Measurements from ENCODE around the gene CYP2W1.
A peak's percentile ranks its signal among the peaks of the same experiment; 100 is the strongest.

CYP2W1 gene

GRCh38 chr7:1022801-1023465 lies 40.0 kb downstream of the CYP2W1 start:
- Histone ChIP-seq H3K27me3 (ENCODE audit: control insufficient read depth, insufficient read depth, low read length) (no peaks in the 10 kb centered on the region), H3K4me1 (ENCODE audit: control insufficient read depth, insufficient read depth, low read length) (peaks cover 8% of the 10 kb centered on the region), H3K4me3 (ENCODE audit: low read length) (no peak overlapping the region), H3K36me3 (ENCODE audit: control insufficient read depth, insufficient read depth, low read length) (no peaks in the 10 kb centered on the region), H3K9me3 (ENCODE audit: control insufficient read depth, low read length) (no peaks in the 10 kb centered on the region), H3K9ac (ENCODE audit: low read length) (no peak overlapping the region)

- Histone ChIP-seq H3K9ac (ENCODE audit: low read length) (no peak overlapping the region), H3K27me3 (ENCODE audit: control insufficient read depth, insufficient read depth, low read length) (no peaks in the 10 kb centered on the region), H3K4me3 (ENCODE audit: low read length) (no peak overlapping the region), H3K36me3 (ENCODE audit: control insufficient read depth, insufficient read depth, low read length) (no peaks in the 10 kb centered on the region), H3K4me1 (ENCODE audit: control insufficient read depth, insufficient read depth, low read length) (peaks cover 18% of the 10 kb centered on the region), H3K9me3 (ENCODE audit: control insufficient read depth, low read length) (no peaks in the 10 kb centered on the region)
Observed at GRCh38 chr7:1024331-1024841, 41.4 kb downstream of the CYP2W1 start.

- H3K9me3 ChIP-seq (ENCODE audit: control insufficient read depth, low read length) = no peaks in the 10 kb centered on the region
- no peaks in the 10 kb centered on the region for H3K36me3 ChIP-seq (ENCODE audit: control insufficient read depth, insufficient read depth, low read length)
- no peak overlapping the region for H3K9ac ChIP-seq (ENCODE audit: low read length)
- peaks cover 20% of the 10 kb centered on the region for H3K4me1 ChIP-seq (ENCODE audit: control insufficient read depth, insufficient read depth, low read length)
- H3K27me3 ChIP-seq (ENCODE audit: control insufficient read depth, insufficient read depth, low read length) = no peaks in the 10 kb centered on the region
- no peak overlapping the region for H3K4me3 ChIP-seq (ENCODE audit: low read length)
Observed at GRCh38 chr7:1024876-1025742, 42.1 kb downstream of the CYP2W1 start.

- Histone ChIP-seq H3K4me3 (ENCODE audit: low read length) (no peak overlapping the region), H3K9me3 (ENCODE audit: control insufficient read depth, low read length) (no peaks in the 10 kb centered on the region), H3K27me3 (ENCODE audit: control insufficient read depth, insufficient read depth, low read length) (no peaks in the 10 kb centered on the region), H3K9ac (ENCODE audit: low read length) (no peak overlapping the region), H3K4me1 (ENCODE audit: control insufficient read depth, insufficient read depth, low read length) (peaks cover 20% of the 10 kb centered on the region), H3K36me3 (ENCODE audit: control insufficient read depth, insufficient read depth, low read length) (no peaks in the 10 kb centered on the region)
Observed at GRCh38 chr7:1025743-1026581, 43.0 kb downstream of the CYP2W1 start.

GRCh38 chr7:1026721-1027161 lies 43.8 kb downstream of the CYP2W1 start:
- Histone ChIP-seq H3K36me3 (ENCODE audit: control insufficient read depth, insufficient read depth, low read length) (no peaks in the 10 kb centered on the region), H3K9me3 (ENCODE audit: control insufficient read depth, low read length) (no peaks in the 10 kb centered on the region), H3K27me3 (ENCODE audit: control insufficient read depth, insufficient read depth, low read length) (no peaks in the 10 kb centered on the region), H3K9ac (ENCODE audit: low read length) (no peak overlapping the region), H3K4me3 (ENCODE audit: low read length) (no peak overlapping the region), H3K4me1 (ENCODE audit: control insufficient read depth, insufficient read depth, low read length) (peaks cover 20% of the 10 kb centered on the region)

GRCh38 chr7:1027242-1028043 lies 44.5 kb downstream of the CYP2W1 start:
- Histone ChIP-seq H3K9ac (ENCODE audit: low read length) (peak overlapping the region; percentile 88), H3K4me1 (ENCODE audit: control insufficient read depth, insufficient read depth, low read length) (peaks cover 20% of the 10 kb centered on the region), H3K36me3 (ENCODE audit: control insufficient read depth, insufficient read depth, low read length) (no peaks in the 10 kb centered on the region), H3K9me3 (ENCODE audit: control insufficient read depth, low read length) (no peaks in the 10 kb centered on the region), H3K4me3 (ENCODE audit: low read length) (peak overlapping the region; percentile 41), H3K27me3 (ENCODE audit: control insufficient read depth, insufficient read depth, low read length) (no peaks in the 10 kb centered on the region)

- peak overlapping the region; percentile 88 for H3K9ac ChIP-seq (ENCODE audit: low read length)
Observed at GRCh38 chr7:1028044-1028770, 45.2 kb downstream of the CYP2W1 start.

GRCh38 chr7:1028775-1029636 lies 46.0 kb downstream of the CYP2W1 start:
- no peaks in the 10 kb centered on the region for H3K27me3 ChIP-seq (ENCODE audit: control insufficient read depth, insufficient read depth, low read length)
- H3K4me3 ChIP-seq (ENCODE audit: low read length) = peak overlapping the region; percentile 56
- no peaks in the 10 kb centered on the region for H3K36me3 ChIP-seq (ENCODE audit: control insufficient read depth, insufficient read depth, low read length)
- H3K9me3 ChIP-seq (ENCODE audit: control insufficient read depth, low read length) = no peaks in the 10 kb centered on the region
- peaks cover 20% of the 10 kb centered on the region for H3K4me1 ChIP-seq (ENCODE audit: control insufficient read depth, insufficient read depth, low read length)
- peak overlapping the region; percentile 88 for H3K9ac ChIP-seq (ENCODE audit: low read length)

More at GRCh38 chr7:1028044-1028770, 45.2 kb downstream of the CYP2W1 start:
- Histone ChIP-seq H3K27me3 (ENCODE audit: control insufficient read depth, insufficient read depth, low read length) (no peaks in the 10 kb centered on the region), H3K4me1 (ENCODE audit: control insufficient read depth, insufficient read depth, low read length) (peaks cover 20% of the 10 kb centered on the region), H3K36me3 (ENCODE audit: control insufficient read depth, insufficient read depth, low read length) (no peaks in the 10 kb centered on the region), H3K9me3 (ENCODE audit: control insufficient read depth, low read length) (no peaks in the 10 kb centered on the region), H3K4me3 (ENCODE audit: low read length) (peak overlapping the region; percentile 56)

- Histone ChIP-seq H3K4me3 (ENCODE audit: low read length) (no peak overlapping the region), H3K4me1 (ENCODE audit: control insufficient read depth, insufficient read depth, low read length) (peaks cover 20% of the 10 kb centered on the region), H3K9me3 (ENCODE audit: control insufficient read depth, low read length) (no peaks in the 10 kb centered on the region), H3K9ac (ENCODE audit: low read length) (no peak overlapping the region), H3K27me3 (ENCODE audit: control insufficient read depth, insufficient read depth, low read length) (no peaks in the 10 kb centered on the region), H3K36me3 (ENCODE audit: control insufficient read depth, insufficient read depth, low read length) (no peaks in the 10 kb centered on the region)
Observed at GRCh38 chr7:1029637-1030443, 46.9 kb downstream of the CYP2W1 start.
